ENCODE measurements around the gene ZNF79.
"Not testable (repeated sequence)": the region's sequence is repeated elsewhere in the genome, so short reads cannot be mapped to it uniquely, and the experiment has no call there.

The ZNF79 gene

DNA sequence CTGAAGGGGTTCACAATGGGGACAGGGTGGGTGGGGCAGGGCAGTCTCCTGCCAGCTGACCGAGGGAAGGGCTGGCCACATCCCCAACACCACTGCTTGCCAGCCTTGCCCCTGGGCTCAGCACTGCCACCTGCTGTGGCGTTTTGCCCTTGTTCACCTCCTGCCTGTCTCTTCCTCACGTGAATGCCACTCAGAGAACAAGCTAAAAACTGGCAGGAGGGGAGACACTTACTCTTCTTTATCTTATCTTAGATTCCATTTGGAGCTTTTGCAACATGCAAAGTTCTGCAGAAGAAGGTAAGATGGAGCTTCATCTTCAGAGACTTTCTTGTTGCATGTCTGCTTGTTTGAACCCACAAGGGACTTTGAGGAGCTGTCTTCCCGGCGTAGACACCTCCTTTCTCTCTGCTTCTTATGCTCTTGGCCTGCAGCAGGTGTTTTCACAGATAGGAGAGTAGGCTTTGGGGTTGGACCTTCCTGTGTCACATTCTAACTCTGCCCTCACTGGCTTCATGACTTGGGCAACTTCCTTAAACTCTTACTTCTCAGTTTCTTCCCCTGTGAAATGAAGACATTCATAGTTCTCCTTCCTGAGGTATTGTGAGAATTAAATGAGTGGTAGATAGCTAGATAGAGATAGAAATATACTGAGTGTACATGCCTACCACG, 31.3 kb downstream of the ZNF79 start:
- DNase-seq (ENCODE audit: low spot score), result no peak

DNA sequence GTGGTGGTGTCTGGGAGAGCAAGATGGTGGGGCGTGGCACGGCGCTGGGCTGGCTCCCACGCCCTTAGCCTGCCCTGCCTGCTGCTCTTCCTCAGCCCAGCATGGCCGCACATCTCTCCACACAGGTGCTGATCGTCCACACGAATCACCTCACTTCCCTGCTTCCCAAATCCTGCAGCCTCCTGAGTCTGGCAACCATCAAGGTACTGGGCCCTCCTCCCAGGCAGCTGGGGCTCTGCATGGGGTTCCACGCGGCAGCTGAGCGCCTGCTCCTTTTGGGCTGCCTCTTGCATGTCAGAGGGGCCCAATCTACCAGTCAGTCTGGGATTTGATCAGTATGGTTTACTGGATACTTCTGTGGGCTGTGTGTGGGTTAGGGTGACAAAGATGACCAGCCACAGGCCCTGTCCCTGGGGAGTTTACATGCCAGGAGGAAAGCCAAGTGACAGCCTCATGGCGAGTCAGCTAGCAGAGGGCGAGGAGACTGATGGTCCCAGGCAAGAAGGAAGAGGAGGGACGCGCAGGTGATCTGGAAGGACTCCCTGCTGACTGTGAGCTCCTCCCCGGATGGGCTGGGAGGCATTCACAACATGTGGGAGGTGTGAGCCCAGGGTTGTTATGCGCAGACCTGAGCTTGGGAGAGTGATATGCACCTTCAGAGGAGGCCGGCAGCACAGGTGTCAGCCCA, 33.2 kb downstream of the ZNF79 start:
- no peak for DNase-seq (ENCODE audit: low spot score)

DNA sequence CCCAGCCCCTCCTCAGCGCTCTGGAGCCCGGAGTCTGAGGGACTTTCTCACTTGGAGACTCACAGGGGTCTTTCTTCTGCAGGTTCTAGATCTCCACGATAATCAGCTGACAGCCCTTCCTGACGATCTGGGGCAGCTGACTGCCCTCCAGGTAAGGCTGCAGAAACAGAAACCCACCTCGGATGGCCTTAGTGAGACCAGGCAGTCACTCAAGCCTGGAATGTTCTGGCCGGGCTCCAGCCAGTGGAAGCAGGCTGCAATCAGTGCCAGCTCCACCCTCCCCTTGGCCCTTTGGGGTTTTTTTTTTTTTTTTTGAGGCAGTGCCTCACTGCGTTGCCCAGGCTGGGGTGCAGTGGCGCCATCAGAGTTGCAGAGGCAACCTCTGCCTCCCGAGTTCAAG, 34.7 kb downstream of the ZNF79 start:
- DNase-seq (ENCODE audit: low spot score), result no peak

DNA sequence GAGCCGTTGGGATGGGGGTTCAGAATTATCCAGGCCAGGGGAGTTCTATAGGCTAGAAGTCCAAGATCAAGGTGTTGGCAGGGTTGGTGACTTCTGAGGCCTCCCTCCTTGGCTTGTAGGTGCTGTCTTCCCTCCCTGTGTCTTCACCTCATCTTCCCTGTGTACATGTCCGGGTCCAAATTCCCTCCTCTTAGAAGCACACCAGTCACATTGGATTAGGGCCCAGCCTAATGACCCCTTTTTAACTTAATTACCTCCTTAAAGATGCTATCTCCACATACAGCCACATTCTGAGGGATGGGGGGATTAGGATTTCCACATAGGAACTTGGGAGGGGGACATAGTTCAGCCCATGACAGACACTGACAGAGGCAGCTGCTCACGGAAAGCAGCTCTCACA, 39.2 kb downstream of the ZNF79 start:
- DNase-seq (ENCODE audit: low spot score), result no peak

DNA sequence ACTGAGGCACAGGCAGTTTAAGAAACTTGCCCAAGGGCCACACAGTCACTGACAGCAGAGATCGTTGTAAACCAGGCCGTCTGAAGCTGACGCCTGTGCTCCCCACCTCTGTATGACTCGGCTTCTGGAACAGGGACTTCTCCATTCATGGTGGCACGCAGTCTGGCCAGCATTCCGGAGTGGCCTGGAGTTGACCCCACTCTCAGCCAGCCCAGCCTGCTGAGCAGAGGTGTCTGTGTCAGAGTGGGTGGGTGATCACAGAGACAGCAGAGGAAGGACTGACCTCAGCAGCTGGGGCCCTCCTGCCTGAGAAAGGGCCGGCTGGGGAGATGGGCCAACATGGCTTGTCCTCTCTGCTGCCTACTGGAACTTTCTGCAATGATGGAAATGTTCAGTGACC, 39.7 kb downstream of the ZNF79 start:
- no peak for DNase-seq (ENCODE audit: low spot score)

DNA sequence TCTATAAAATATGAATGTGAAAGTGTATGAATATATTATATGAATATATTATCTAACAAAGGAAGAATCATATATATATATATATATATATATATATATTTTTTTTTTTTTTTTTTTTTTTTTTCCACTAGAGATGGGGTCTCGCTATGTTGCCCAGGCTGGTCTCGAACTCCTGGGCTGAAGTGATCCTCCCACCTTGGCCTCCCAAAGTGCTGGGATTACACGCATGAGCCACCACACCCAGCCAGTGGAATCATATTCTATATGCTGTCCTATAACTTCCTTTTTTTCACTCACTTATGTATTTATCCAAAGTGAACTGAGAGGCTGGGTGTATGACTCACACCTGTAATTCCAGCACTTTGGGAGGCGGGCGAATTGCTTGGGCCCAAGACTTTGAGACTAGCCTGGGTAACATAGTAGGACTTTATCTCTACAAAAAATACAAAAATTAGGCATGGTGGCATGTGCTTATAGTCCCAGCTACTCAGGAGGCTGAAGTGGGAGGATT, 42.3 kb downstream of the ZNF79 start:
- not testable (repeated sequence) for DNase-seq (ENCODE audit: low spot score)

DNA sequence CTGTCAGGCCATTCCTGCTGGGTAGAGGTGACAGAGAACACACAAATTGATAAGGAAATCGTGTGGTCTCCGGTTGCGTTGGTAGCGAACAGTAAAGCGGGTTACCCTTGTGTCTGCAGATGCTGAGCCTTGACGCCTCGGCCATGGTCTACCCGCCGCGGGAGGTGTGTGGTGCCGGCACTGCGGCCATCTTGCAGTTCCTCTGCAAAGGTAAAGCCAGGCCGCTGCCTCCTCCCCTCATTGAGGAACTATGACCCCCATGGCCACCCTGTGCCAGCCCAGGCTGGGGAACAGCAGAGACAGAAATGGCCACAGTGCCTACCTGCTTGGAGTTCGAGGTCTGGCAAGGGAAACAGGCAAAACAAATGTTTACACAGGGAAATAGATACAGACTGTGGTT, 43.4 kb downstream of the ZNF79 start:
- DNase-seq (ENCODE audit: low spot score), result no peak

DNA sequence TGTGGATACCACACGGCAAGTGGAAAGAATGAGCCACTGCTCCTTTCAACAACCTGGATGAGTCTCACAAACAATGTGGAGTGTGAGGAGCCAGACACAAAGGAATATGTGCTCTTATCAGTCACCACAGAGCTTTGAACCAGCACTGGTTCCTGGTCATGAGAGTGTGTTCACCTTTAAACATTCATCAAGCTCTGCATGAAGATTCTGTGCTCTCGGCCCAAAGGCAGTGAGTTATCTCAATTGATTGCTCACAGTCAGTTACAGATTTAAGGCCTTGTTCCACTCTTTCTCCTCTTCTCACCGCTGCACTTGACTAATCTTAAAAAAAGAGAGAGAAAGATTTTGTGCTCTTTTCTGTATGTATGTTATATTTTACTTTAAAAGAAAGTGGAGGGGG, 46.5 kb downstream of the ZNF79 start:
- no peak for DNase-seq (ENCODE audit: low spot score)

DNA sequence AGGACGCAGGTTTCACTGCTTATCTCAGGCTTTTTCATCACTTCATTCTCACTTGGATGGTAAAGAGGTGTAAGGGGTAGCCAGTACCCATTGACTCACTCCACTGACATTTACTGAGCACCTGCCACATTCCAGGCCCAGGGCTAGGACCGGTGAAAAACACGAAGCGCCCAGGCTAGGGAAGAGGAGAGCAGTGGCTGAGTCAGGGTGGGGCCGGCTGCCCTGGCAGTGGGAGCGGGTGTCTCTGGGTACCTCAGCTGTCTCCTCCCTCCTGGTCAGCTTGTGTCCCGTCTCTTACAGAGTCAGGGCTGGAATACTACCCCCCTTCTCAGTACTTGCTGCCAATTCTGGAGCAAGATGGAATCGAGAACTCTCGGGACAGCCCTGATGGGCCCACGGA, 49.3 kb downstream of the ZNF79 start:
- no peak for DNase-seq (ENCODE audit: low spot score)

DNA sequence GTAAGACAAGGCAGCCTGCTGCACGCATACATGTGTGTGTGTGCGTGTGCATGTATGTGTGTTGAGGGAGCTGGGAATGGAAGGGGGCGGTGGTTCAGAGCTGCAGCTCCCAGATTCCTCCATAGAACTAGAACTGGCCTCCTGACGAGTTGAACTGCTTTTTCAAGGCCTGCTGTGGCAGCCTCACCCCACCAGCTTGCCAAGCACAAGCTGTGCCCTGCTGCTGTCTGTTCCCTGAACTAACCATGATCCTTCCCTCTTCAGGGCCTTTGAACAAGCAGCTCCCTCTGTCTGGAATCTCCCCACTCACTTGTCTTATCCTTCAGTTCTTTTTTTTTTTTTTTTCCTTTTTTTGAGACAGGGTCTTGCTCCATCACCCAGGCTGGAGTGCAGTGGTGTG, 49.8 kb downstream of the ZNF79 start:
- no peak for DNase-seq (ENCODE audit: low spot score)

DNA sequence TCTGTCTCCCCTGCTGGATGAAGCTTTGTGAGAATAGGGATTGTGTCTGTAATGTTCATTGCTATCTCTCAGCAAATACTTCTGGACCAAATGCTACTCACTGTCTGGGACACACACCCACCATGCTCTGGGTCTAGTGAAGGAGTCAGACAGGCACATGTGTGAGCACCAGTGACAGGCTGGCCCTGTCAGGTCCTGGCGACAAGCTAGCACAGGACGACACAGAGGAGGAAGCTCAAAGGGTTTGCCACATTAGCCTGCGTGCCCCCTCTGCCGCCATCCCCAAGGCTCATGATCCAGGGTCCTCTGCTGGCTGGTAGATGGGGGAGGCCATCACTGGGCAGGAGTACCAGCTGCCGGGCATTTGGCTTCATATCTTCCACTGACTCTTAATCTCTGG, 50.4 kb downstream of the ZNF79 start:
- no peak for DNase-seq (ENCODE audit: low spot score)

DNA sequence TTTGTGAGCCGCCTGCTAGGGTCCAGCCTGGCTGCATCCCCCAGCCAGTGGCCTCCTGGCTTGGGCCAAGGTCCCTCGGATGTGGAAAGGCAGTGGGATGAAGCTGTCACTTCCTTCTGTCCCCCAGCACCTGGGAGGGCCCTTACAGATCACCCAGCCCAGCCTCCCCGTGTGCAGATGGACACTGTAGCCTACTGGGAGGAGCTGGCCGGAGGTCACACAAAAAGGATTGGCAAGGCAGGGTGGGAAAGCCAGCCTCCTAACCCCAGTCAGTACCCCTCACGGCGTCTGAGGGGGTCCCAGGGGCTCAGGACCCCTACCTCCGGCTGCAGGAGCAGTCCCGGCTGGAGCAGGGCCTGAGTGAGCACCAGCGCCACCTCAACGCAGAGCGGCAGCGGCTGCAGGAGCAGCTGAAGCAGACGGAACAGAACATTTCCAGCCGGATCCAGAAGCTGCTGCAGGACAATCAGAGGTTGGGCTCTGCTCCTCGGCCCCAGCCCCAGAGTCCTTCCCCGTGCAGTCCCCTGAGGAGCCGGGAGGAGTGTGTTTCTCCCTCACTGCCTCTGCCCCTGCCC, 55.4 kb downstream of the ZNF79 start:
- no peak for DNase-seq (ENCODE audit: low spot score)

DNA sequence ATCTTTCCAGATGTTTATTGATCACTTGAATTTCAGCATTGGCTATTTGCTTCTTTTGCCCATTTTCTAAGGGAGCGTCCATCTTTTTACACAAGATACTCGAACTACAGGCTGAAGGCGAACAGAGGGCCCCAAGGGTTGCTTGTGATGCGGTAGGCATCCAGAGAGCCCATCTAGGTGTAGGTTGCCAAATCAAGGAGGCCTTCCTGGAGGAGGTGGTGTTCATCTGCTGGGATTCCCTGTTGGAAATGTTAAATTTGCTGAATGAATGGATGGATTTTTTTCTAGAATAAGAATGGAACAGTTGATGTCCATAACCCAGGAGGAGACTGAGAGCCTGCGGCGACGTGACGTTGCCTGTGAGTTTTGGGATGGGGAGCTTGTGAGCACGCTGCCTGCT, 58.5 kb downstream of the ZNF79 start:
- DNase-seq (ENCODE audit: low spot score), result no peak

DNA sequence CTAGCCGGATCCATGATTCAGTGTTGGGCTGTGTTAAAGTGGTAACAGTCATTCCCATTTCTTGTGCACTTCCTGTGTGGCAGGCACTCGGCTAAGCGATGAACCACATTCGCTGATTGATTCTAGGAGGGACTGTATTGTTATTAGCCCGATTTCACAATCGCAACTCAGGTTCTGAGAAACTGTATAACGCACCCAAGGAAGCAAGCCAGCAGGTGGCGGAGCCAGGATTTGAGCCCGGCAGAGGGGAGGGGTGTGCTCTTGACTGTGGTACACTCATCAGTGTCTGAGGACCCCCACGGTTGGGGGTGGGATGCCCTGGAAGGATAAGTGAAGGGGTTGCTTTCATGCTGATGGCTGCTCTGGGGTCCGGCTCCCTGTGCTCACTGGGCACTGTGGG, 61.8 kb downstream of the ZNF79 start:
- no peak for DNase-seq (ENCODE audit: low spot score)

DNA sequence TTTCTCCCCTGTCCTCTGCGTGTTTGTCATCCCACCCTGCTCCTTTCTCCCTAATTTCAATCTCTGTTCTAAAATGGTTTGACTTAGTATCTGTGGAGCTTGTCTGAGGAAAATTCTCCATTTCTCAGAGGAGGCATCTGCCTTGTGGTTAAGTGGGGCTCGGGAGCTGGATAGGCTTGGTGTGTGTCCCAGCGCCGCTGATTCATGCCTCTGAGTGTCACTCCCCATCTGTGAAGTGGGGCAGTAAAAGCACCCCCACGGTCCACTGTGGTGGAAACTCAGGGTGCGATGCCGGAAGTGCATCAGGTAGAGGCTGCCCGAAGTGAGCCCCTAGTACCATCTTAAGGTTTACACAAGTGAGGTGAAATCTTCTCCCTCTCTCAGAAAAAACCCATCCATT, 64.8 kb downstream of the ZNF79 start:
- DNase-seq (ENCODE audit: low spot score), result no peak

DNA sequence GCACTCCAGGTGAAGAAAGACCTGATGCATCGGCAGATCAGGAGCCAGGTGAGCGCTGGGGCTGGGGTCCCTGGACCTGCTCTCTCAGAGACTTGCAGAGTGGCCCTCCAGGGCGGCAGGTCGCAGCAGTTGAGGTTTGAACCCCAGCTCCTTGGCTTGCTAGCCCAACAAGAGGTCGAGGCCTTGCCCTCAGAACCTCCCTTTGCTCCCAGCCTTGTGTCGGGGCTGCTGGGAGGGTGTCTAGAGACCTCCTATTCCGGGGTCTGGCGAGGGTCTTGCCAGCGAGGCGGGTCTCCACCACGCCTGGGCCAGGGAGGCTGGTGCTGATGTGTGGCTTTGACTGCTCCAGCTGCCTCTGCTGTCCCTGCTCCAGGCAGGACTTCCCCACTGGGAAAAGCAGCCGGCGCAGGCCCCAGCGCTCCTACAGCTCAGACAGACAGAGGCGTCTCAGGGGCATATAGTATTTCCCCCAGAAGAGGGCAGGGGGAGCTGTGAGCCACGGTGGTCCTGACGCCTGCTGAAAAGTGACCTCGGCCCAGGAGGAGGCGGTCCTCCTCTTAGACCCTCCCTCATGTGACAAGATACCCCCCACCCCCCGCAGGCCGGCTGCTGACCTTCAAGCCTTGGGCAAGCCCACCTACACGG, 65.4 kb downstream of the ZNF79 start:
- DNase-seq (ENCODE audit: low spot score), result no peak

DNA sequence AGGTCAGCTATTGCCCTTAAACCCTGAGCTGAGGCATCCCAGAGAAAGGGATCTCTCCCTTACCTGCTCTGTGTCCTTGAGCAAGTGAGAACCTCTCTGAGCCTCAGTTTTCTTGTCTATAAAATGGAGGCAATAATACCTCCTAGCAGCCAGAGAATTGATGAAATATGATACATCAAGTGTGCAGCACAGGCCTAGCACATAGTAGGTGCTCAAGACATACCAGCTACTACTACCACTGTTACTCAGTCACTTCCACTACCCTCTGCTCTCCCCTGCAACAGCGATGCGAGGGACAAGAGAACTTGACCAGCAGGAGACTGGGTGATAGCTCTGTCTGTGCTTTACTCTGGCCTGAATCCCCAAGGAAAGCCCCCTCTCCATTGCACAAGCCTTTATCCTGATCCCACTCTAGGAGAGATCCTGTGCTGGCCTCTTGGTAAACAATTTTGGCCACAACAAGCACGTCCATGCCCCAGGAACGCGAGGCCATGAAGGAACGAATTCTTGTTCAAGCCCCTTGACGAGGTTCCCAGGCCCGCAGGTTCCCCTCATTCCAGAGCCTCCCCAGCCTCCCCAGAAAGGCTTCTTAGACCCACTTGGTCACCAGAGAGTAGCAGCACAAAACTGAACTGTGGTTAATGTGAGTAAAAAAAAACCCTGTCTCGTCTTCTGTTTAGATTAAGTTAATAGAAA, 66.5 kb downstream of the ZNF79 start:
- DNase-seq (ENCODE audit: low spot score), result no peak

DNA sequence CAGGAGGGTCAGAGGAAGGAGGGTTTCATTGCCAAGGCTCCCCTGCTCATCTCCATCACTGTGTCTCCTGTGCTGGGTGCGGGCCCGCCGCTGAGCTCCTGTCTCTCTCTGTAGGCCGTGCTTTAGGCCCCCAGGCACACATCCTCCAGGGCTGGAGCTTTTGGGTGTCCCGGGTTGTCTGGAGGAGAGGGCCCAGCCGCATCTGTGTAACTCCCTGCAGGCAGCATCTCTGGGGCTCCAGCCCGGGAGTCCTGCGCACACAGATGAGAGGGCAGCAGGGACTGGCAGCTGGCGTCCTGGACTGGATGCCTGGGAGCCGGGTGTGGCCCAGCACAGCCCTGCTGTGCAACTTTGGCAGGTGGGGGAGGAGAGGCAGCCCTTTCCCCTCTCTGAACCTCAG, 67.3 kb downstream of the ZNF79 start:
- no peak for DNase-seq (ENCODE audit: low spot score)

DNA sequence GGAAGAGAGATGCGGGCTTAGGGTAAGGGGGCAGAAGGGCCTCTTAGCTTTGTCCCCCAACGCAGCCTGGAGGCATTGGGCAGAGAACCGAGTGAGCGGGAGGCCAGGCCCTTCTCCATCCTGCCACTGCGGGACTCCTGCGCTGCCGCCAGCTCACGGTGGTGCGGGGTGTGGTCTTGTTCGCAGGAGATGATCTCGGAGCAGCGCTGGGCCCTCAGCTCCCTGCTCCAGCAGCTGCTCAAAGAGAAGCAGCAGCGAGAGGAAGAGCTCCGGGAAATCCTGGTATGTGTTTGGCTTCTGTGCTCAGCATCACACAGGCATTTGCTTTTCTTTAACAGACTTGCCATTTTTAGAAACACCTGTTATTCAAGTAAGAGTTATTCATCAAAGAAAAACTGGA, 68.4 kb downstream of the ZNF79 start:
- DNase-seq (ENCODE audit: low spot score), result no peak

DNA sequence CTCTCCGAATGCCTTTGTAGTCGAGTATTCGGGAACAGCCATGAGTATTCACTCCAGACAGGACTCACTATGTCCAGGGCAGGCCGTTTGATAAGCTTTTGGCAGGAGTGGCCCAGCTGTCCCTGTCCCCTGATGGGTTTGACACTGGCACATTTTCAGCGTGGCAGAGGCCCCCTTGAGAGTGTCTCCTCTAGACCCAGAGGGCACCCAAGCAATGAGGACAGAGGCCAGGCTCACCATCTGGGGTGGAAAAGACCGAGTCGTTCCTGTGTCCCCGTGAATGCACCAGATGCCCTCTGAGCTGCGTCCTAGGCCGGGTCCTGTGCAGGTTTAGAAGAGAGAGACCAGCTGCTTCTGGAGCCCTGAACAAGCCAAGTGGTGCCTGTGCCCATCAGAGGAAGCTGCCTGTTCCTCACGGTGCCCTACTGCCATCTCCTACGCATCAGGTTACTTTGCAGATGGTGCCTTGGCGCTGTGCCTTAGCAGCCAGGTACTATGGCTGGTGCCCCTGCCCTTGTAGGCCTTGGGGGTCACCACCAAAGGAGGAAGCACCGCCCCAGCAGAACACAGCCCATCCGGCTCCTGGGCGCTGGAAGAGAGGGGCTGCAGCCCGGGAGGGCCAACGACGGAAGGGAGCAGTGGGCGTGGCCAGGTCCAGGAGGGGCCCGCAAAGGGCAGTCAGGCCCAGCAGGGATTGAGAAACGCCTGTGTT, 69.6 kb downstream of the ZNF79 start:
- DNase-seq (ENCODE audit: low spot score), result no peak

DNA sequence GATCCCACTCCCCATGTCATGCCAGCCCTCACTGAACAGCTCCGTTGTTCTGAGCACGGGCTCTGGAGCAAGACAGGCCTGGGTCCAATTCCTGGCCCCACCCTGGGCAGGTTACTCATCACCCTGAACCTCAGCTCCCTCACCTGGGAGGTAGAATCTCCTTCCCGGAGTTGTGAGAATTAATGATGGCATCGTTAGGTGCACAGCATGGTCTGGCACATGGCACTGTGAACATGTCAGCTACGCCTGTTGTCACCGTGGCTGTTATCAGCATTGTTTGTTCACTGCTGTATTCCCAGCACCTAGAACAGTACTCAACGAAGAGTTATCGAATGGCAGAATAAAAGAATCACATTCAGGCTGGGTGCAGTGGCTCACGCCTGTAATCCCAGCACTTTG, 70.1 kb downstream of the ZNF79 start:
- no peak for DNase-seq (ENCODE audit: low spot score)

All from kidney capillary endothelial cell (primary cell).